GM12801 (cell line): ENCODE results near the gene FAM169A.

Source experiments
- TF ChIP-seq, protein P1 (sequence below): IDR thresholded peaks from one replicate; pipeline ENCODE4 v1.5.1; 2011; ENCODE audit warnings: control low read depth; ENCODE audit not compliant: insufficient read length; ENCODE audit errors: extremely low read depth

The FAM169A gene

DNA sequence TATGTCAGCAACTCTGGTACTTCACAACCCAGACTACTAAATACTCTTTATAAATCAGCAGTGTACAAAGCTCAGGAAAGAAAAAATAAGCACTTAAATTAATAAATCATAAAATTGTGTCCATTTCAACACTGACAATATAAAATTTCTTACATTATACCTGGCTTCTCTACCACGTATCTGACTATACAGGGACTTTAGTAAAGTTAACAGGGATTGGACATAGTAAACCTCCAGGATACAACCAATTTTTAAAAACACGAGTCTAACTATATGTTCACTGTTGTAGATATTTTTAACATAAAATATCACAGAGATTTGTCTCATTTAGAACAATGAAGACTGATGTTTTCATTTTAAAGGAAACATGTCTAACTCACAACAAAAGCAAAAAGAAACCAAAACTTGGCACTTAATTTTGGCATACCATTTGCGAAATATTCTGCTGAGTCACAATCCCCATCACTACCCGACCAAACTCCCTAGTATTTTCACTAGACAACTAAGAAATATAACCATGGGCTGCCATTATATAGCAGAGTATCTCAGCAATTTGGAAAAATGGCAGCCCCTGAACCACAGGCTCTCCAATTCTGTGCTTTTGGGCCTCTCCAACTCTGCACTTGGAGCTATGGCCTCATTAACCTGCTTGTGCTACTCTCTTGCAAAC is 14.4 kb downstream of the FAM169A start:
- TF ChIP-seq, protein P1, sequence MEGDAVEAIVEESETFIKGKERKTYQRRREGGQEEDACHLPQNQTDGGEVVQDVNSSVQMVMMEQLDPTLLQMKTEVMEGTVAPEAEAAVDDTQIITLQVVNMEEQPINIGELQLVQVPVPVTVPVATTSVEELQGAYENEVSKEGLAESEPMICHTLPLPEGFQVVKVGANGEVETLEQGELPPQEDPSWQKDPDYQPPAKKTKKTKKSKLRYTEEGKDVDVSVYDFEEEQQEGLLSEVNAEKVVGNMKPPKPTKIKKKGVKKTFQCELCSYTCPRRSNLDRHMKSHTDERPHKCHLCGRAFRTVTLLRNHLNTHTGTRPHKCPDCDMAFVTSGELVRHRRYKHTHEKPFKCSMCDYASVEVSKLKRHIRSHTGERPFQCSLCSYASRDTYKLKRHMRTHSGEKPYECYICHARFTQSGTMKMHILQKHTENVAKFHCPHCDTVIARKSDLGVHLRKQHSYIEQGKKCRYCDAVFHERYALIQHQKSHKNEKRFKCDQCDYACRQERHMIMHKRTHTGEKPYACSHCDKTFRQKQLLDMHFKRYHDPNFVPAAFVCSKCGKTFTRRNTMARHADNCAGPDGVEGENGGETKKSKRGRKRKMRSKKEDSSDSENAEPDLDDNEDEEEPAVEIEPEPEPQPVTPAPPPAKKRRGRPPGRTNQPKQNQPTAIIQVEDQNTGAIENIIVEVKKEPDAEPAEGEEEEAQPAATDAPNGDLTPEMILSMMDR: no peak

DNA sequence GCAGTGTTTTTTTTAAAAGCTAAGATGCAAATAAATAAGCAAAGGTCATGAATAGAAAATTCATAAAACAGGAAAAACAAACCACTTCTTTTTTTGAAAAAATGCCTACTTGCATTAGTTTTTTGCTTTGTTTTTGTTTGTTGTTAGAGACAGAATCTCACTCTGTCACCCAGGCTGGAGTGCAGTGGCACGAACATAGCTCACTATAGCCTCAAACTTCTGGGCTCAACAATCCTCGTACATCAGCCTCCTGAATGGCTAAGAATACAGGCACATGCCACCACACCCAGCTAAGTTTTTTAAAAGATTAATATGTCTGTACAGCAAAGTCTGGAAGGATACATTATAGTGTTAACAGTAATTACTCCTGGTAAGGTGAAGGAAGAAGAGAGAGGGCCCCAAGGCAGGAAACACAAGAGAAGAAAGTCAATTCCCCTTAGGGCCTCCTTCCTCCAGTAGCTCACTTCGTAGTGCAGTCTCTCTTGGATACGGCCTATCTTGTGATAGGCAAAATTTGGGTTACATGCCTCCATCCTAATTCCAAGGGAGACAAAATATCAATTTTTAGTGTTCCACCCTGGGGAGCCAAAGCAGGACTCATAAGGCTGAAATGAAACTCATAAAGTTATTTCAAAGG is 15.3 kb downstream of the FAM169A start:
- TF ChIP-seq, protein P1: no peak

DNA sequence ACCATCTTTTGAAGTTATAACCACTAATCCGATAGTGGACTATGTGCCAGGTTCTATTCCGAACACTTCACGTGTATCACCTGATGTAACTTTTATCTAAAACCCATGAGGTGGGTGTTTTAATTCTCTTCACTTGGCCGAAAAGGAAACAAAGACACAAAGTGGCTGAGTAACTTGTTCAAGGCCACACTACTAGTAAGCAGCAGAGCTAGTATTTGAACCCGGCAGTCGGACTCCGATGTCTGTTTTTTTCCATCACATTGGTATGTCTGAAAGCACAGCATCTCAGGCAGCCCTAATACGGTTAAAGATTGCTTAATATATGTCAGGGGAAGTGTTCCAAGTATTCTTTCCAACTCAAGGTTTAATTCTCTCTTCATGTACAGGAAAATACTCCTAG is 16.2 kb downstream of the FAM169A start:
- TF ChIP-seq, protein P1: no peak

DNA sequence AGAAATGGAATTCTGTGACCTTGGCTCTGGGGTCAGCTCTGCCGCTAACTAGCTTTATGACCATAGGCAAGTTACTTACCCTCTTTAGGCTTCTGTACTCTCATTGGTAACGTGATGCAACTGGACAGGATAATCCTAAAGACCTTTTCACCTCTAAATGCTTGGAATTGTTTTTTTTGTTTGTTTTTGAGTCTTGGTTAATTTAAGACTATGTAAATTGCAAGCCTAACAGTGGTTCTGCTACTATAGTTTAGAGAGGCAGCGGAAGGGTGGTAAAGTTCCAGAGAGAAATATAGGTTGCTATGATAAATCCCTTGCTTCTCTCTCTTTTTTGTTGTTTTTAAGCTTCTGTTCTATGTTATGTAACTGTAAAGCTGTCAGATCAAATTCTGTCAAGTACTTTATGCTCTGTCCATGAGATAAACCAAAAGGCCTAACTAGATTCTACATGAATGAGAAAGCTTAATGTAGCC is 17.6 kb downstream of the FAM169A start:
- TF ChIP-seq, protein P1: no peak

DNA sequence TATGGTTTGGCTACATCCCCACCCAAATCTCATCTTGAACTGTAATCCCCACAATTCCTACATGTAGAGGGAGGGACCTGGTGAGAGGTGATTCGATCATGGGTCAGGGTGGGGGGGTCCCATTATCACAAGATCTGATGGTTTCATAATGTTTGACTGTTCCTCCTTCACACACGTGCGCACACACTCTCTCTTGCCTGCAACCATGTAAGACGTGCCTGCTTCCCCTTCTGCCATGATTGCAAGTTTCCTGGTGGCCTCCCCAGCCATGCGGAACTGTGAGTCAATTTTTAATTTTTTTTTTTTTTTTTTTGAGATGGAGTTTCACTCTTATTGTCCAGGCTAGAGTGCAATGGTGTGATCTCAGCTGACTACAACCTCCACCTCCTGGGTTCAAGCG is 27.0 kb downstream of the FAM169A start:
- TF ChIP-seq, protein P1: no peak

DNA sequence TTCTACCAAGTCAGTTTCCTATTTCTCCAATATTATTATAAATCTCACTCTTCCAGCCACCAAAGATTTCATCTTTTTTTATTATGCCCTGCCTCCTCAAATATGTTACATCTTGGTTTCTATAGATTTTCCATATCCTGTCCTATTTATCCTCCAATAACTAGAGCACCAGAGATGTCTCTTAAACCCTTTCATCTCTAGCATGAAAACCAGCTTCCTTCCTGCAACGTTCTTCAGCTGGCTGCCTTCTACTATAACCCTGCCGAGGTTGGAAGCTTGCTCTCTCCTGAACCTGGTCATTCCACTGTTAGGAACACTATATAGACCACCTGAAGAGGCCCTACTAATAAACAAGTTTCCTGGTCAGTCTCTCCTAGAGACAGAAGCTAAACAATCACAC is 27.9 kb downstream of the FAM169A start:
- TF ChIP-seq, protein P1: no peak

DNA sequence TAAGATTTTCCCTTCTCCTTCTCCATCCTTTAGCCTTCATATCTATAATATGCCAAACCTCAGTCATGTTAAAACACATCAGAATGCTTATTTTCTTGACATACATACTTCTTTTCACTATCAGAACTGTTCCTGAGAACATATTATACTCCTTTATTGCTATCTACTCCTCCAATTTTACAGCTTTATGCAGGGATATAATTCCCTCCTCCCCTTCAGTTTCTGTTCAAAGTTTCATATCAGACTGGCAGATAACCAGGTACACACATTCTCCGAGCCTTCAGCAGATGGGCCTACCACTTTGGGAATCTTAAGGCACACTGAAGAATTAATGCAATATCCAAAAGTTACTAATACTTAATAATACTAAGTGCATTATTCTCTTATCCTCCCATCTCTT is 29.1 kb downstream of the FAM169A start:
- TF ChIP-seq, protein P1: no peak
